ENCODE measurements around the gene TMC7.

Gene TMC7

DNA sequence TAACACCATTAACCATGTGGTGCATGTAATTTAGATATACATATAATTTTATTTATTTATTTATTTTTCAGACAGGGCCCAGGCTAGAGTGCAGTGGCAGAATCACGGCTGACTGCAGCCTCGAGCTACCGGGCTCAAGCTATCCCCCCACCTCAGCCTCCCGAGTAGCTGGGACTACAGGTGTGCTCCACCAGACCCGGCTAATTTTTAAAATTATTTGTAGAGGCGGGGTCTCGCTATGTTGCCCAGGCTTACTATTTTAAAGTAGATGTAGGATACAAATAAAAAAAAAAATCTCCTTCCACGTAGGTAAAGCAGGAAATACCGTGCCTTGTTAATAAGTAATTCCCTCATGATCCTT lies 83.2 kb downstream of the TMC7 start:
- no peak for DNase-seq (ENCODE audit: low read depth)
- peak overlapping the region; percentile 71 for H3K4me3 ChIP-seq (ENCODE audit: low read depth, low read length)
- in situ Hi-C loops (cut with HindIII; ENCODE audit: low sequenced_read_pairs) = no loop called here
- TF ChIP-seq, protein P1, sequence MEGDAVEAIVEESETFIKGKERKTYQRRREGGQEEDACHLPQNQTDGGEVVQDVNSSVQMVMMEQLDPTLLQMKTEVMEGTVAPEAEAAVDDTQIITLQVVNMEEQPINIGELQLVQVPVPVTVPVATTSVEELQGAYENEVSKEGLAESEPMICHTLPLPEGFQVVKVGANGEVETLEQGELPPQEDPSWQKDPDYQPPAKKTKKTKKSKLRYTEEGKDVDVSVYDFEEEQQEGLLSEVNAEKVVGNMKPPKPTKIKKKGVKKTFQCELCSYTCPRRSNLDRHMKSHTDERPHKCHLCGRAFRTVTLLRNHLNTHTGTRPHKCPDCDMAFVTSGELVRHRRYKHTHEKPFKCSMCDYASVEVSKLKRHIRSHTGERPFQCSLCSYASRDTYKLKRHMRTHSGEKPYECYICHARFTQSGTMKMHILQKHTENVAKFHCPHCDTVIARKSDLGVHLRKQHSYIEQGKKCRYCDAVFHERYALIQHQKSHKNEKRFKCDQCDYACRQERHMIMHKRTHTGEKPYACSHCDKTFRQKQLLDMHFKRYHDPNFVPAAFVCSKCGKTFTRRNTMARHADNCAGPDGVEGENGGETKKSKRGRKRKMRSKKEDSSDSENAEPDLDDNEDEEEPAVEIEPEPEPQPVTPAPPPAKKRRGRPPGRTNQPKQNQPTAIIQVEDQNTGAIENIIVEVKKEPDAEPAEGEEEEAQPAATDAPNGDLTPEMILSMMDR (IDR thresholded peaks at IDR 0.05; ENCODE audit: low read depth, low read length, missing control alignments) = no peak

DNA sequence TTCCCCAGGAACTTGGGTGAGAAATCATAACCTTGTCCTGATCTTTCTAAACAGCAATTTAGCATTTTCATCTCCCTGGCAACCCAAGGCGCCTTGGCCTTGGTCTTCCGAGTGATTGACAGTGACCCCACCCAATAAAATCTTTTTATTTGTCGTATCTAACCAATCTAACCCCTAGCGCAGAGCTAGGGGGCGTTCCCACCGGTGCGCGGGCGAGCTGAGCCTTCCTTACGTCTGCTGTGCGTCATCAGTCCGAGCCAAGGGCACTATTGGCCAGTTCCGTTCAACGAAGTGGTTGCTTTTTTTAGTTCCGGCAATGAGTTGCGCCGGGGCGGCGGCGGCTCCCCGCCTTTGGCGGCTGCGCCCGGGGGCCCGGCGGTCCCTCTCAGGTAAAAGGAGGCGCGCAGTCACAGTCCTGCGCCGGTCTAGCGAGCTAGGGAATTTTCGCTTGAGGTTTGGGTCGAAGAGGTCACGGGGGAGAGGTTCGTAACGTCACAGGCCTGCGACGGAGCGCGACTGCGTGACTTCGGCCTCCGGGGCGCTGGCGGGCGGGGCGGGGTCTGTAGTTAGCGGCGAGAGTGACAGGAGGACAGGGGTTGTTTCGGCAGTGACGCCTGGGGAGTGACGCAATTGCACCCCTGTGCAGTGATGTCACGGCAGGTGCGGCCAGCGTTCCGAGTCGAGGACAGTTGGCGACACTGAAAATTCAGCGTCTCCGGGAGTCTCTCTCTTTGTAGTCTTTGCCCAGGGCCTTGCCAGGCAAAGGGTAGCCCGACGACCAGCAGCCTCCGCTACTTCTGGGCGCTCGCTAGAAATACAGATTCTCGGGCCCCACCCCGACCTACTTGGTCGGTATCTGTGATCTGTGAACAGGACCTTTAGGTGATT lies 83.9 kb downstream of the TMC7 start, which contains the start of gene COQ7:
COQ7 (plus strand) TSS at position 266 of the 888 bp plus-strand sequence; CDS start at position 317, 51 bp downstream.
- in situ Hi-C loops (cut with HindIII; ENCODE audit: low sequenced_read_pairs) = no loop called here
- DNase-seq (ENCODE audit: low read depth) = peak; percentile 100
- H3K4me3 ChIP-seq (ENCODE audit: low read depth, low read length) = peak within 1 kb of the TSS; percentile 71
- TF ChIP-seq, protein P1 (IDR thresholded peaks at IDR 0.05; ENCODE audit: low read depth, low read length, missing control alignments) = no peak

- H3K4me3 ChIP-seq (ENCODE audit: low read depth, low read length) = peak overlapping the region; percentile 71
- in situ Hi-C loops (cut with HindIII; ENCODE audit: low sequenced_read_pairs) = no loop called here
- DNase-seq (ENCODE audit: low read depth) = no peak
- TF ChIP-seq, protein P1 (IDR thresholded peaks at IDR 0.05; ENCODE audit: low read depth, low read length, missing control alignments) = no peak
Observed at GRCh38 chr16:19068237-19068815, 84.6 kb downstream of the TMC7 start.

GRCh38 chr16:19071811-19072777 lies 88.4 kb downstream of the TMC7 start:
- TF ChIP-seq, protein P1 (IDR thresholded peaks at IDR 0.05; ENCODE audit: low read depth, low read length, missing control alignments) = peak; percentile 81
- in situ Hi-C loops (cut with HindIII; ENCODE audit: low sequenced_read_pairs) = no loop called here
- no peak for DNase-seq (ENCODE audit: low read depth)
- no peak overlapping the region for H3K4me3 ChIP-seq (ENCODE audit: low read depth, low read length)

- DNase-seq (ENCODE audit: low read depth) = no peak
- no peak overlapping the region for H3K4me3 ChIP-seq (ENCODE audit: low read depth, low read length)
- TF ChIP-seq, protein P1 (IDR thresholded peaks at IDR 0.05; ENCODE audit: low read depth, low read length, missing control alignments) = no peak
- in situ Hi-C loops (cut with HindIII; ENCODE audit: low sequenced_read_pairs) = no loop called here
Observed at GRCh38 chr16:19073344-19073743, 89.6 kb downstream of the TMC7 start.

DNA sequence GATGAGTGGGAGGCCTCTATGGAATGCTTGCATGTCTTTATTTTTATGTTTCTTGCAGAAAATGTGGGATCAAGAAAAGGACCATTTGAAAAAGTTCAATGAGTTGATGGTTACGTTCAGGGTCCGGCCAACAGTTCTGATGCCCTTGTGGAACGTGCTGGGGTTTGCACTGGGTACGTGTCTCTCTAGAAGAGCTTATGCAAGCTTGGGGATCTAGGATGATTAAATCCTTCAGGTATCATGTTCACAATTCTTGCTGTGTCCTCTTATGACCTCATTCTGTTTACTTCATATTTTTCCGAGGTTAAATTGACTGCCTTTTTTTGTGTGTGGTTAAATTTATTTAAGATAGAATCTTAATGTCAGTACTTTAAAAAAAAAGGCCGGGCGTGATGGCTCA lies 90.1 kb downstream of the TMC7 start:
- TF ChIP-seq, protein P1 (IDR thresholded peaks at IDR 0.05; ENCODE audit: low read depth, low read length, missing control alignments) = no peak
- H3K4me3 ChIP-seq (ENCODE audit: low read depth, low read length) = no peak overlapping the region
- no peak for DNase-seq (ENCODE audit: low read depth)
- in situ Hi-C loops (cut with HindIII; ENCODE audit: low sequenced_read_pairs) = no loop called here
